RPMI7951 (cell line): ENCODE results near the gene OGDHL. TPM values are rescaled to one million over a fixed set of nuclear protein-coding genes. Genes with fewer than 3 reads are reported as not detected.
A peak's percentile ranks its signal among the peaks of the same experiment; 100 is the strongest.
"Not testable (repeated sequence)": the region's sequence is repeated elsewhere in the genome, so short reads cannot be mapped to it uniquely, and the experiment has no call there.

Experiments
- DNase-seq: peaks from one replicate; pipeline ENCODE4 v3.0.0-alpha.2; 2012; ENCODE audit warnings: low read depth
- total RNA-seq: library from RNA; depleted of rRNA; stranded (reverse); fragments of >200 nt; shearing (Covaris generic); gene quantifications from 2 replicates; pipeline ENCODE4 v1.2.3, GENCODE V29; 2014

The OGDHL gene
- total RNA-seq, 1 experiment from 2014 or later: not detected

DNA sequence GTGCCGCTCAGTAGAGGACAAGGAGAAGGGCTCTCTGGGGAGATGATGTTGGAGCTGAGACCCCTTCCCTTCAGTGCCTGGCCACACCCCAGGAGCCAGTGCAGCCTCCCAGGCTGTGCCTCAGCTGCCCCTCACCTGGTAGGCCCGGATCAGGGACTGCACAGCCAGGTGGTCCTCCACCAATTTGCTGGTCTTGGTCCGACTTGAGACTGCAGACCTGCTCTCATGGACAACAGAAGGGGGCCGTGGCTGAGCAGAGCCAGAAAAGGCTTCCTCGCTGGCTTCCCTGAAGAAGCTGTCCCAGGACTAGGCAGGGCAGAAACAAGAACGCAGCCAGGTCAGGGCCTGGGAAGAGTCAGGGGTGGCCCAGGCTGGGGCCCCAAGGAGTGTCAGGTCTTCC, 5.5 kb downstream of the OGDHL start:
- no peak for DNase-seq

DNA sequence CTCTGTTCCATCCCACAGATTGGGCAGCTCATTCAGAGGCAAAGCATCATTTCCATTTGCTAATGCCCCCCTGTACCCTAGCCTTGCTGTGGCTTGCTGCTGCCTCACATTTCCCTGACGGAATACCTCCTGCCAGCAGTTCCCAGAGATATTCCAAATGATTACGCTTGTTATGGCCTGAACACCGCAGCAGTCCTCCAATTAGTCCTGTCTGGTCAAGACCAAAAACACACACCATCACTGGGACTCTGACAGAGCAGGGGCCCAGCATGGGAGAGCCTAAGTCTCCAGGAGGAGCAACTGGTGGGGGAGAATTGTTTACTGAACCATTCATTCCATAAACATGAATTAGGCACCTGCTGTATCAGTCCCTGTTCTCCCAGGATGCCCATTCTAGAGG, 6.1 kb downstream of the OGDHL start:
- DNase-seq: no peak

GRCh38 chr10:49754951-49755350, 7.2 kb downstream of the OGDHL start:
- not testable (repeated sequence) for DNase-seq

DNA sequence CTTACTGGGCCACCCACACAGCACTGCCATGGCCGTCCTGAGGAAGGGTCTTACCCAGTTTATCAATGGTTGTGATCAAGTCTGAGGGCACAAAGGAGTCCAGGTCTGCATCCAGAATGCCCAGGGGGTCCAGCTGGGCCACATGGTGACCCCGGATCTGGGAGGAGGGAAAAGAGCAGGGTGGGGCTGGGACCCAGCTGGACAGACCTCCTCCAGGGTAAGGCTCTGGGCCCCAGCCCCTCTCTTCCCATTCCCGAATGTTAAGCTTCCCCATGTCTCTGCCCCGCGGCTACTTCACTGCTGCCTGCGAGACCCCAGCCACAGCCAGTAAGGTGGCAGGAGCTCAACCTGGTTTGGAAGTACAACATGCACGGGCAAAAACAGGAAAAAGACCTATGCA, 9.5 kb downstream of the OGDHL start:
- DNase-seq: no peak

- DNase-seq: no peak
Measured at GRCh38 chr10:49751636-49752510, 10.2 kb downstream of the OGDHL start.

DNA sequence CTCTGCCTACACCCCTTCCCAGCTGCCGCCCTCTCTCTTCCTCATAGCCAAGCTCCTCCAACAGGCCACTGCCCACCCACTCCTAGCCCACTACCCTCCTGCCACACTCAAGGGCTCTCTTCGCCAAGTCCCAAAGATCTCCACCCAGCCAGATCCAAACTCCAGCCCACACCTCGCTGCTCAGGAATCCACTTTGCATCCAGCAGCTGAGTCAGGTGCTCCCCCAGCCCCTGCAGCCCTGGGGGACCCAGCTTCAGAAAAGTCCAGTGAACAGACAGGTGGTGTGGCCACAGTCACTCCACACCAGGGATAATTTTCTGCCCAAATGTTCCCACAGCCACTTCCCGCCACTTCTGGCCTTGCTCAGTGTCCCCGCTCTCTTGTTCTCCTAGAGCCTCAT, 10.9 kb downstream of the OGDHL start:
- DNase-seq: no peak

- no peak for DNase-seq
Measured at GRCh38 chr10:49750546-49750945, 11.6 kb downstream of the OGDHL start.

- no peak for DNase-seq
Measured at GRCh38 chr10:49749556-49750491, 12.3 kb downstream of the OGDHL start.

DNA sequence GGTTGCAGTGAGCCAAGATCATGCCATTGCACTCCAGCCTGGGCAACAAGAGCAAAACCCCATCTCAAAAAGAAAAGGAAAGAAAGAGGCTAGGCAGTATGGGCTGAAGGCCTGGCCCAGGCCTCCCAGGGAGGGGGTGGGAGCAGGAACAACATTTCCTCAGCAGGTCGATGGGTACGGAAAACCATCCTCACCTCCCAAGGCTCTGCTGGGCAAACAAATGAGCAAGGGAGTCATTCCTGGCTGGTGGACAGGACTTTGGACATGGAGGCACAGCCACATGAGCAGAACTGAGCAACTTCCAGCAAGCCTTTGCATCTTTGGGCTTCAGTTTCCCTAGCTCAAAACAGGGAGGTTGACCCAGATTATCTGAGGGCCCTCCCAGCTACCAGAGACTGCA, 13.0 kb downstream of the OGDHL start:
- no peak for DNase-seq

- DNase-seq: no peak
Measured at GRCh38 chr10:49748006-49748405, 14.1 kb downstream of the OGDHL start.

- DNase-seq: no peak
Measured at GRCh38 chr10:49747303-49747646, 14.8 kb downstream of the OGDHL start.

DNA sequence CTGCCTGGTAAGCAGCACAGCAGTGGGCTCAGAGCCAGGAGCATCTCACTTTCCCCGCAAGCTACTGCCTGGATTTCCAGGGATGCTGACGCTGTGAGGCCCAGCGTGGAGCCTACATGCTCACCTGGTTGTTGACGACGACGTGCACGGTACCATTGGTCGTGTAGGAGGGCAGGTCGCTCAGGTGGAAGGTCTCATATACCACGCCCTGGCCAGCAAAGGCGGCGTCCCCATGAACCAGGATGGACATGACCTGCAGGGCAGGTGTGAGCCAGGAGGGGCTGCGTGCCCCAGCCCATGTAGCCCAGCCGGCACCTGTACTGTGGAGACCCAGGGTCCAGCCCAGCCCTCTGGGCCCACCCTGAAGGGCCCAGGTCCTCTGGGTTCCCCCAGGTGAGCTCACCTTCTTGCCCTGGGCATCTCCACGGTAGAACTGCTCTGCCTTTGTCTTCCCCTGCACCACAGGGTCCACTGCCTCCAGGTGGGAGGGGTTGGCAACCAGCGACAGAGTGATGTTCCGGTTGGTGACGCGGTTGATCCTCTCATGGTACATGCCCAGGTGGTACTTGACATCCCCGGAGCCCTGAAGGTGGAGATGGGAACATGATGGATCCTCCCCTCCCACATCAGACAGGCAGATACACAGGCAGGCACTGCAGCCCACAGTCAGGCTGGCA, 15.4 kb downstream of the OGDHL start:
- no peak for DNase-seq

DNA sequence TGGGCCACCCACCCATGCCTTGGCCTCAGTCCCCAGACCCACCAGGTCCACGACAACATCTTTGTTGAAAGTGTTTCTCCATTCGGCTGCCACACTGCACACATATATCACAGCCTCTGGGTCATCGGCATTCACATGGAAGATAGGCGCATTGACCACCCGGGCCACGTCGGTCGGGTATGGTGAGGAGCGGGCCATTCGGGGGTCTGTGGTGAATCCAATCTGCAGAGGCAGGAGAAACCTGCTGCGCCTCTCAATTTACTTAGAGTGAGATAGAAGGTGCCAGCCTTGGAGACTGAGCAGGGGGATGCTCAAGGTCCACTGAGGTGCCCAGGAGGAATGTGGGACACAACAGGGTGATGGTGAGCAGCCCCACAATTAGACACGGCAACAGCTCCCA, 16.4 kb downstream of the OGDHL start:
- DNase-seq: no peak

DNA sequence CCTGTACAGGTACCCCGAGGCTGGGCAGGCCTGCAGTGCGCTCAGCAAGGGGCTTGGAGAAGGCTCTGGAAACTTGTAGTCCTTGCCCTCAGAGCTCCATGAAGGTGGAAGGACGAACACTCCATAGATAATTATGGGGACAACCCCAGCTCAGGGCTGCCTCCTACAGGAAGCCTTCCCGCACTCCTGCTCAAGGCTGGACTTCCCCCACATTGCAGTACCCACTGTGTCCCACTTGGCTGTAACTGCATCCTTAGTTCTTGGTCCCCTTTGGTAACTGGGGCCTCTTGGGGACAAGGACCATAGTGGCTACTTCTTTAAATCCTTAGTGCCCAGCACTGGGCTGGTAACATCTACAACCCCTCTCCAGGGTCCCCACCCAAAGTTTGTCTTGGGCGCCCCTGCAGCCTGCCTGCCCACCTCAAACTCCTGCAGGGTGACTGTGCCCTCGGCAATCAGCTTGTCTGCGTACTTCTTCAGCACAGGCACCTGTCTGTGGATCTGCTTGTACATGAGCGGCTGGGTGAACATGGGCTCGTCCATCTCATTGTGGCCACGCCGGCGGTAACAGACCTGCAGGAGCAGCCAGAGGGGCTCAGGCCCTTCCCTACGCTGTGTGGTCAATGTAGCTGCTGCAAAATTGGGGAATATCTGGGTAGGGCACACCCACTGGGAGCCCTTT, 17.1 kb downstream of the OGDHL start:
- DNase-seq: no peak

GRCh38 chr10:49744091-49744685, 17.9 kb downstream of the OGDHL start:
- DNase-seq: no peak

DNA sequence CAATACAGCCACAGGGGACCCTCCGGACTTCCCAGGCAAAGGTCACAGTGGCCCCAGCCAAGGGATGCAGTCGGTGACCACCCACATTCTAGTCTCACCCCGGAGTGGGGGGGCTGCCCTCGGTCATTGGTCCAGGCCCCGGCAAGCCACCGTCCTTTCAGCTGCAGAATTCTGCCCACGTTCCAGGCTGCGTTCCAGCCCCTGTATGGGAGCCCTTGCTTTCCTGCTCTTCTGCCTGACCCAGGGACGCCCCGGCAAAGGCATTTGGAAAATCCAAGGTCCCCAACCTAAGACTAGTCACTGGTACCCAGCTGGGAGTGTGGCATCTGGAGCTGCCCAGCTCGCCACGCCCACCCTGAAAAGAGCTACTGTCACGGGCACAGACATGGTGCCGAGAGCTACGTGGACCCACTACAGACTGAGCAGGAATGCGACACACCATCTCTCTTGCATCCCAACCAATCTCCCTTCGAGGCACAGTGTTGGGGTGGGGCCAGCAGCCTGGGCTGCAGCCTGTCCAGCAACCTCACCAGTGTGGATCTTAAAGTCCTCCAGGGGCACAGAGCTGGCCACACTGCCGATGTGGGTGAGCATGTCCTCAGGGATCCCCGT, 18.6 kb downstream of the OGDHL start:
- no peak for DNase-seq

DNA sequence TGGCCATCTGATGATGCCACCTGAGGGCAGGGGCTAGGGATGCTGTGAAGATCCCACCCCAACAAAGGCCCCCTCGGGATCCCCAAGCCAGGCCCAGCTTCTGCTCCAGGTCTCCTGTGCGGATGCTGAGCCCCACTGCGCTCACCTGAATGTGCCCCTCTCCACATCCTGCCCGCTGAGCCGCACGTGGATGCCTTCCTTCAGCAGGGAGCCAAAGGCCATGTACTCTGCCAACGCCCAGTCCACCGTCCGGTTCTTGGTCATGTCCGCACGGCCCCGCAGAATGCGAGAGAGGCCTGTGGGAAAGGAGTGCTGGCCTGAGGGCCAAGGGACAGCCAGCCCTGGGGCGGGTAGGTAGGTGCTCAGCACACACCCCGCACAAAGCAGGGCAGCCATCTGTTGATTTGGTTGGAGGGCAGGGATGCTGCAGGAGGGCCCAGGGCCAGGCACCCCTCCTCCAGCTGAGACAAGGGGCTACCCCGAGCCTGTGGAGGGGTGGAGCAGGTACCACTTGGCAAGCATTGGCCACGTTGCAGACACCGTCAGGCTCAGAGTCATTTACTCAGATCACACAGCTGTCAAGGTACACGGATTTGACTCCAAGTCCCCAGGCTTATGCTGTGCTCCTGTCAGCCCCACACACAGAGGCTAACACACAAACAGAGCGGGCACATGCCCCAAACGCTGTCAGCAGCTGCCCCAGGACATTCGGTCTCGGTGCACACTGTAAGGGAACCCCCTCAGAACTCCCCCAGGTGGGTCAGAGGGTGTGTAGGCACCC, 19.2 kb downstream of the OGDHL start:
- no peak for DNase-seq

DNA sequence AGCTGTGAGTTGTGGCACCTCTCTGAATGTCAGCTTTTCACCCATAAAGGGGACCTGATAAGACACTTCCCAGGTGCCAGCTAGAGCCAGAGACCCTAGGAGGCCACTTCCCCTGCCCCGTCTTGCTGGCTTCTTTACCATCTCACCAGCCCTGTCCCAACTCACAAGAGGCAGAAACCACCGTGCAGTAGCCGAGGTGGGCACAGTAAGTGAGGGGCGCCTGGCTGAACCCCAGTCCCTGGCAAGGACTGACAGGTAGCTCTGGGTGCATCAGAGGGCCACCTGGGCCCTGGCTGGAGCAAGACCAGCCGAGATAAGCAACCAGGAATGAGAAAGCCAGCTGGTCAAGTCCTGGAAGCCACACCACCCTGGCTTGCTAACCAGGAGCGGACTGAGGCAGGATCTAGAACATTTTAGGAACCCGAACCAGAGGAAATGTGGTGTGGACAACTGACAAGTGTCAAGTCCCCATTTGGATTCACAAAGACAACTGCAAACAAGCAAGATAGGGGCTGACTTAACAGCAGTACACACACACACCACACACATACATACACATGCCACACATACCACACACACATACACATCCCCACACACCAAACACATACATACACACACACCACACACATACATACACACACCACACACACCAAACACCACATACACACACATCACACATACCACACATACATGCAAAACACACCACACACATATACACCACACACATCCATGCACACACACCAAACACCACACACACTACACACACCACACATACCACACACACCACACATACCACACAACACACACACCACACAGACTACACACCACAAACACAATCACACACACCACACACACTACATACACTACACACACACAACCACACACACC, 20.8 kb downstream of the OGDHL start:
- peak; percentile 21 for DNase-seq
